IPS DF 6.9 (cell line): ENCODE data around the gene FAM13C.
"Not testable (repeated sequence)": the region's sequence is repeated elsewhere in the genome, so short reads cannot be mapped to it uniquely, and the experiment has no call there.

ENCODE experiments used
- DNase-seq: peaks from one replicate; pipeline ENCODE4 v3.0.0-alpha.2; 2013; ENCODE audit warnings: low read depth, low spot score
- H3K27ac ChIP-seq: one replicate; pipeline ENCODE4 v1.5.1; 2013; ENCODE audit warnings: low read length, control low read depth
- H3K27me3 ChIP-seq: 2 replicates; pipeline ENCODE4 v1.6.1; 2013; ENCODE audit warnings: mild to moderate bottlenecking, low read length; ENCODE audit not compliant: control insufficient read depth, insufficient read depth
- H3K36me3 ChIP-seq: 2 replicates; pipeline ENCODE4 v1.6.1; 2013; ENCODE audit warnings: low read length; ENCODE audit not compliant: control insufficient read depth, insufficient read depth
- H3K4me1 ChIP-seq: 2 replicates; pipeline ENCODE4 v1.6.1; 2013; ENCODE audit warnings: low read length; ENCODE audit not compliant: control insufficient read depth, insufficient read depth
- H3K4me3 ChIP-seq: 2 replicates; pipeline ENCODE4 v1.5.1; 2013; ENCODE audit warnings: mild to moderate bottlenecking, low read length
- H3K9me3 ChIP-seq: 2 replicates; pipeline ENCODE4 v1.6.1; 2013; ENCODE audit warnings: low read length, inconsistent platforms; ENCODE audit not compliant: control insufficient read depth, insufficient read depth
- WGBS: extraction: QIAGEN DNeasy Blood & Tissue Kit; methylation state at CpG from one replicate; pipeline ENCODE4 v1.1.7; 2013; ENCODE audit warnings: mixed read lengths, missing lambda C conversion rate; ENCODE audit not compliant: insufficient read length, insufficient coverage; 5-methylcytosine and 5-hydroxymethylcytosine counted together

FAM13C gene

DNA sequence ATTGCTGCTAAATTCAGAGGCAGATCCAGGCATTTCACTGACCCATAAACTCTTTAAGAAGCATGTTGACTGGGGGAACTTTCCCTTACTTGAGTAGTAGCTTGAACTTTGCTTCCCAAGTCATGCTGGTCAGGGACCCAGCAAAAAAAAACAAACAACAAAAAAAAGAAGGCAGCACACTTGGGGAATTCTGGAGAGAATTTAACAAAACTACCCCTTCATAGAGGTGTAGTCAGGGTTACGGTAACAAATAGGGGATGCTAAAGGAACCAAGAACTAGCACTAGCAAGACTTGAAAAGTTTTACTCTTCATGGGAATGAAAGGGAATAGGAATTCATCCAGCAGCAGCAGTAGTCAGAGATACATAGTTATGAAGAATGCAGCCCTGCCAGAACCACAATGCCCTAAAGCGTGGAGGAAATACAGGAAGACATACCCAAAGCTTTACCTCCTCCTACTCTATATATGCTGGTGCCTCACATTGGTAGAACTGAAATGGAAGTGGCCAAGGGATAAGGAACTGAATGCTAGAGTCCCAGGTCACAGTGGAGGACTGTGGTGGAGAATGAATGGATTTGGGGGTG lies 118.6 kb downstream of the FAM13C start:
- Histone ChIP-seq H3K9me3 (no peaks in the 10 kb centered on the region), H3K4me3 (no peak overlapping the region), H3K27ac (no peak overlapping the region), H3K36me3 (no peaks in the 10 kb centered on the region), H3K4me1 (no peaks in the 10 kb centered on the region), H3K27me3 (no peaks in the 10 kb centered on the region)
- no peak for DNase-seq
- WGBS: no CpG with 5 or more reads among the region's 2 CpGs

- Histone ChIP-seq H3K27ac (no peak overlapping the region), H3K27me3 (no peaks in the 10 kb centered on the region), H3K4me1 (no peaks in the 10 kb centered on the region), H3K36me3 (no peaks in the 10 kb centered on the region), H3K4me3 (no peak overlapping the region), H3K9me3 (no peaks in the 10 kb centered on the region)
- WGBS: no CpG with 5 or more reads among the region's 3 CpGs
- no peak for DNase-seq
These were observed 119.4 kb downstream of the FAM13C start for GRCh38 chr10:59242991-59243390.

GRCh38 chr10:59242057-59242456 lies 120.3 kb downstream of the FAM13C start:
- Histone ChIP-seq H3K4me3 (no peak overlapping the region), H3K9me3 (no peaks in the 10 kb centered on the region), H3K4me1 (no peaks in the 10 kb centered on the region), H3K36me3 (no peaks in the 10 kb centered on the region), H3K27ac (no peak overlapping the region), H3K27me3 (no peaks in the 10 kb centered on the region)
- DNase-seq: no peak
- no CpG with 5 or more reads among the region's 1 CpG for WGBS

DNA sequence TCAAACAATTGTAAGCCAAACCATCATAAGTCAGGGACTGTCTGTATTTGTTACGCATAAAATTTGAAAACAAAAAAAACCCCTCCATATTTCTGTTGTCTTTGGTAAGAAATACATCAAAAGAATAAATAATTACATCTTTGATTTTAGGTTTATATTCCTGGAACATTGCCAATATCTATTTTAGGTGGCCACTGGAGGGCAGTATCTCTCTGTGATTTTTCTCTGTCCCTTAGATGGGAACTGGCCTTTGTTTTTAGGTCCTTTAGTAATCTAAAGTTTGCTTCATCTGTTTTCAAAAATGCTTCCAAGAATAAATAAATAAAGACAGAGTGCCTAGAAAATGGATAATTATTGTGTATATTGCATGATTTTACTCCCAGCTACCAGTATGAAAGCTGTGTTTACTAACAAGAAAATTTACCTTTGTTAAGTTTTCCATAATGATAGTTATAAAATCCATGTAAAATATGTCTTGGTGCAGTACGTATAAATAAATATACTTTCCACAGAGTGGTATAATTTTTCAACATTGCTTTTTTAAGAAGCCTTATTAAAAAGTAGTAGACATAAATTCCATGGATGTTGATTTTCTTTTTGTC lies 121.7 kb downstream of the FAM13C start:
- H3K4me1 ChIP-seq: no peaks in the 10 kb centered on the region
- H3K27ac ChIP-seq: no peak overlapping the region
- no peak overlapping the region for H3K4me3 ChIP-seq
- no CpG with 5 or more reads among the region's 2 CpGs for WGBS
- H3K27me3 ChIP-seq: no peaks in the 10 kb centered on the region
- no peak for DNase-seq
- no peaks in the 10 kb centered on the region for H3K9me3 ChIP-seq
- no peaks in the 10 kb centered on the region for H3K36me3 ChIP-seq

- H3K27ac ChIP-seq, H3K9me3 ChIP-seq, H3K4me3 ChIP-seq, H3K27me3 ChIP-seq, H3K4me1 ChIP-seq, DNase-seq, H3K36me3 ChIP-seq: not testable (repeated sequence)
- WGBS: no CpG with 5 or more reads among the region's 2 CpGs
These were observed 123.2 kb downstream of the FAM13C start for GRCh38 chr10:59239108-59239507.

DNA sequence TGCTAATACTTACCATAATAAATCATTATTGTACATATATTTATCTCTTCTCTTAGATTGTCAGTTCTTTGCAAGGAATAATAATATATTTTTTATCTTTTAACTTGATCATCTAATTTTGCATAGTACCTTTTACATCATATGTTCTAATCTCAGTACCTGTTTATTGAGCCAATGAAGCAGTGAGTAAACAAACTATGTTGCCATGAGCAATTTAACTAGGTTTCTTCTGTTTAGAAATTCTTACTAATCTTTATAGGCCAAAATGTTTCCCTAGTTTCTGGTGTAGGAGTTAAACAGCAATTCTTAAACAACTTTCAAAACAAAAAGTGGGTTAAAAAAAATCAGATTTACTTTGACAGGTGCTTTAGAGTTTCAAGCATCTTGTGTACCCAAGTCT lies 124.6 kb downstream of the FAM13C start:
- H3K4me1 ChIP-seq: no peaks in the 10 kb centered on the region

GRCh38 chr10:59236064-59236697 lies 126.2 kb downstream of the FAM13C start:
- DNase-seq: no peak
- no peak overlapping the region for H3K4me3 ChIP-seq
- H3K36me3 ChIP-seq: no peaks in the 10 kb centered on the region
- no peaks in the 10 kb centered on the region for H3K4me1 ChIP-seq
- no peaks in the 10 kb centered on the region for H3K27me3 ChIP-seq
- no CpG with 5 or more reads among the region's 4 CpGs for WGBS
- no peak overlapping the region for H3K27ac ChIP-seq
- no peaks in the 10 kb centered on the region for H3K9me3 ChIP-seq

More for the DNA sequence above, 124.6 kb downstream of the FAM13C start:
- Histone ChIP-seq H3K9me3 (no peaks in the 10 kb centered on the region), H3K27me3 (no peaks in the 10 kb centered on the region), H3K36me3 (no peaks in the 10 kb centered on the region), H3K4me3 (no peak overlapping the region), H3K27ac (no peak overlapping the region)
- no peak for DNase-seq

- no peak for DNase-seq
- no peak overlapping the region for H3K4me3 ChIP-seq
- H3K27ac ChIP-seq: no peak overlapping the region
- no peaks in the 10 kb centered on the region for H3K27me3 ChIP-seq
- no peaks in the 10 kb centered on the region for H3K36me3 ChIP-seq
- no peaks in the 10 kb centered on the region for H3K9me3 ChIP-seq
- no peaks in the 10 kb centered on the region for H3K4me1 ChIP-seq
These were observed 127.4 kb downstream of the FAM13C start for GRCh38 chr10:59234816-59235429.

GRCh38 chr10:59234194-59234593 lies 128.2 kb downstream of the FAM13C start:
- Histone ChIP-seq H3K27ac (no peak overlapping the region), H3K4me1 (no peaks in the 10 kb centered on the region), H3K4me3 (no peak overlapping the region), H3K36me3 (no peaks in the 10 kb centered on the region), H3K9me3 (no peaks in the 10 kb centered on the region), H3K27me3 (no peaks in the 10 kb centered on the region)
- no CpG with 5 or more reads among the region's 3 CpGs for WGBS
- DNase-seq: no peak

DNA sequence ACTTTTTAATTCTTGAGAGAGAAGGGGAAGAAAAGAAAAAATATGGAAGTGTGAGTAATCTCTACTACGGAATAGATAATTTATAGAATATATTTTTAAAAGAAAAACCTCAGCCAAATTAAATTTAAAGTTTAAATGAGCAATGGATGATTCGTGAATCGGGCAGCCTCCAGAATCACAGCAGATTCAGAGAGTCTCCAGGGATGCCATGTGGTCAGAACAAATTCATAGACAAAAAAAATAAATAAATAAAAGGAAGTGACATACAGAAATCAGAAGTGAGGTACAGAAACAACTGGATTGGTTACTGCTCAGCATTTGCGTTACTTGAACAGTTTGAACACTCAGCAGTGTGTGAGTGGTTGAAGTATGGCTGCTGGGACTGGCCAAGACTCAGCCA lies 132.9 kb downstream of the FAM13C start:
- no peak overlapping the region for H3K4me3 ChIP-seq
- H3K36me3 ChIP-seq: no peaks in the 10 kb centered on the region
- no peaks in the 10 kb centered on the region for H3K9me3 ChIP-seq
- no peaks in the 10 kb centered on the region for H3K27me3 ChIP-seq
- no CpG with 5 or more reads among the region's 4 CpGs for WGBS
- DNase-seq: no peak
- H3K27ac ChIP-seq: no peak overlapping the region
- no peaks in the 10 kb centered on the region for H3K4me1 ChIP-seq
